HL-60 (cell line): ENCODE results near the gene FLYWCH1.

Experiments
- CTCF ChIP-seq: IDR thresholded peaks from one replicate; pipeline ENCODE4 v1.5.1; 2011; ENCODE audit warnings: low read length, control low read depth, inconsistent platforms; ENCODE audit not compliant: insufficient read depth
- POLR2AphosphoS5 ChIP-seq: IDR thresholded peaks from 2 replicates; pipeline ENCODE4 v1.6.1; 2012; ENCODE audit warnings: low read depth
- SPI1 ChIP-seq: IDR thresholded peaks from 2 replicates; pipeline ENCODE4 v1.6.1; 2012; ENCODE audit warnings: low read depth, mild to moderate bottlenecking, borderline replicate concordance

DNA sequence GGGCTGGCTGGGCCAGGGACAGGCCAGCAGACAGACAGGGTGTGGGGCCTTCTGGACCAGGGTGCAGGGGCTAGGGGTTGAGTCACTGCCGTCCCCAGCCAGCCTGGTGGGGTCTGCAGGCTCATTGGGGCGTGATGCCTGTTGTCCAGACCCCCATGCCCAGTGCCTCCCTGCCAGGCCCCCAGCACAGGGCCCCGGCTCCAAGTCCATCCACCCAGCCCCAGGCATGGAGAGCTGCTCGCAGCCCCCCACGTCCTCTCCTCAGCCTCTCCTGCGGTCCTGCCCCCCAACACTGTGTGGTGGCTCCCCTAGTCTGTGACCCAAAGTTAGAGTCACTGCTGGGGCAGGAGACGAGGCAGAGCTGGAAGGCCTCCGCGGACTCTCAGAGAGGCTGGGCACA lies 75.6 kb downstream of the FLYWCH1 start:
- TF ChIP-seq POLR2AphosphoS5 (no peak), CTCF (no peak), SPI1 (no peak)
